H1 (cell line): ENCODE data around the gene ZNF3. TPM values are rescaled to one million over a fixed set of nuclear protein-coding genes. Genes with fewer than 3 reads are reported as not detected.

Experiments used
- CBX5 ChIP-seq: fragments of 300-800, 300-1000 bp; sonication (generic); IDR thresholded peaks from 2 replicates; pipeline ENCODE4 v1.7.1; 2016; ENCODE audit warnings: antibody characterized with exemption, low read length, low read depth
- CHD1 ChIP-seq: IDR thresholded peaks from 2 replicates; pipeline ENCODE4 v1.6.1; 2012; ENCODE audit warnings: low read depth, low read length, improper control_type of control experiment
- GABPA ChIP-seq: IDR thresholded peaks from 2 replicates; pipeline ENCODE4 v1.6.1; 2011; ENCODE audit warnings: mild to moderate bottlenecking, low read length, moderate library complexity, borderline replicate concordance; ENCODE audit not compliant: insufficient read depth
- KDM1A ChIP-seq: fragments of 200-600, 300-600 bp; sonication (generic); IDR thresholded peaks from 2 replicates; pipeline ENCODE4 v1.7.1; 2016; ENCODE audit warnings: mild to moderate bottlenecking, low read length, borderline replicate concordance
- NRF1 ChIP-seq: IDR thresholded peaks from 2 replicates; pipeline ENCODE4 v1.6.1; 2011; ENCODE audit warnings: mild to moderate bottlenecking, low read depth, low read length, improper control_type of control experiment
- POU5F1 ChIP-seq: IDR thresholded peaks from 2 replicates; pipeline ENCODE4 v1.6.1; 2011; ENCODE audit warnings: low read depth, mild to moderate bottlenecking, low read length, moderate library complexity
- polyA plus RNA-seq, 7 experiments: library from polyadenylated mRNA; depleted of rRNA in 3 of 7; stranded (reverse) in 5 of 7; unstranded in 2 of 7; fragments of >200 nt in 5 of 7; fragments of 200-250 nt in 2 of 7; gene quantifications; 1 replicate in 5 of 7; 2 replicates in 1 of 7; 4 replicates in 1 of 7; pipeline versions ENCODE4 v1.2.1 to v1.2.3, GENCODE V29; 2011 to 2013; ENCODE audit warnings: missing spikeins in 2 of 7, mixed read lengths in 2 of 7
- total RNA-seq: library from RNA; stranded (reverse); fragmentation: NEBNext Ultra II Directional; extraction: Animal tissue kit (Norgen Biotek cat#: 25700); gene quantifications from 2 replicates; pipeline ENCODE4 v1.2.1, GENCODE V29; 2021

The ZNF3 gene
- total and polyA plus RNA-seq, 2 of the 8 experiments (the other 6 are each of a cell fraction or from before 2014, with no cell fraction given) = 26.9 to 49.1 TPM

DNA sequence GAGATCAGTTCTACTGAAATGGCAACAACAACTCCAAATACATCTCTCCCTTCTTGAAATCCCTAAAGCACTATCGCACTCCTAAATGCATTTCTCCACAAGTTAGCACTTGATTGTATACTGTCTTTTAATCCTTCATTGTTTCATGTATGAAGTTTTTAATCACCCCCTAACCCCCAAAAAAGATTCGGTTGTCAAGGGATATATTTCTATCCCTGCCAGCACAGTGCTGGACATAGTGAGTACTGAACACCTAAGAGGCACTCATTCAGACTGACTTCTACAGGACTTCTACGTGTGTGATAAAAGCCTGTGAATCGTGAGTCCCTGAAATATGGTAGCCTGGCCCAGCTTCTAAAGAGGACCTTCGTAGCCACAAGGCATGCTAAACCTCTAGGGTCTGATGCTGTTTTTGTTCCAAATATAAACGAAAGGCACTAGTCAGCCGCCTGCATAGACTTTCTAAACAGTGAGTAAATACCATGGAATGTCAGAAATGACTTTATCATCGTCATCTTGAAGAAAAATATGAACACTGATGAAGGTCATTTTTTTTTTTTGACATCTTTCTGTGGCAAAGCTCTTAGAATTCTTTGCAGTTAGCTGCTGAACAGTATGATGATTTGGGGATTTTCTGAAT is 46.5 kb downstream of the ZNF3 start (continued):
- TF ChIP-seq CBX5 (no peak), POU5F1 (no peak), NRF1 (no peak), GABPA (no peak), KDM1A (no peak), CHD1 (no peak)
